A549 (cell line): ENCODE measurements around the gene SCRT2. TPM values are rescaled to one million over a fixed set of nuclear protein-coding genes. Genes with fewer than 3 reads are reported as not detected.

Experiments
- ATAC-seq, 2 experiments: fragments of 200-7000 bp in 1 of 2; fragments of >200 bp in 1 of 2; cut with Nextera tagmentation in 1 of 2; cut with Tn5 transposase in 1 of 2; 3 replicates each; pipeline versions ENCODE4 v1.8.0 to v1.9.1; 2018 to 2020; ENCODE audit warnings: mild to moderate bottlenecking in 1 of 2, moderate library complexity in 1 of 2
- CTCF ChIA-PET: fragments of 300-600 bp; sonication (Branson Sonifier 250); formaldehyde crosslinking; extraction: SDS; loops from one replicate; lab custom pipeline; 2021; ENCODE audit warnings: antibody characterized with exemption, inconsistent platforms; lab: Yijun Ruan, JAX
- POLR2A ChIA-PET: fragments of 350-600 bp; formaldehyde crosslinking; extraction: SDS; loops from one replicate; lab custom pipeline; 2021; ENCODE audit warnings: antibody characterized with exemption, inconsistent platforms; lab: Yijun Ruan, JAX
- DNase-seq, 2 experiments: peaks; one replicate each; pipeline versions ENCODE4 v3.0.0 to v3.0.0-alpha.2; 2011 to 2016; ENCODE audit warnings: low read depth in 1 of 2, low spot score in 1 of 2
- FAIRE-seq: peaks from 2 replicates; lab custom pipeline; 2011; peaks lifted over from hg19 to GRCh38; lab: Jason Lieb, UNC
- H3K27ac ChIP-seq, 2 experiments: fragments of >200 bp; sonication (Bioruptor Twin); formaldehyde crosslinking; 3 replicates each; pipeline ENCODE4 v1.5.1; 2016 to 2017
- H3K4me1 ChIP-seq: fragments of >200 bp; sonication (Bioruptor Twin); formaldehyde crosslinking; 3 replicates; pipeline ENCODE4 v1.6.1; 2016
- H3K4me2 ChIP-seq: fragments of >200 bp; sonication (Bioruptor Twin); formaldehyde crosslinking; 3 replicates; pipeline ENCODE4 v1.6.1; 2016
- H3K4me3 ChIP-seq: fragments of >200 bp; sonication (Bioruptor Twin); formaldehyde crosslinking; 3 replicates; pipeline ENCODE4 v1.5.1; 2016
- H3K9me3 ChIP-seq: fragments of >200 bp; sonication (Bioruptor Twin); formaldehyde crosslinking; 3 replicates; pipeline ENCODE4 v1.6.1; 2016
- CBX8 ChIP-seq: fragments of 200-600 bp; sonication (generic); IDR thresholded peaks from 2 replicates; pipeline ENCODE4 v1.6.1; 2016
- CTCF ChIP-seq: fragments of >200 bp; sonication (Bioruptor Twin); formaldehyde crosslinking; IDR thresholded peaks from 3 replicates; pipeline ENCODE4 v1.5.1; 2016
- ELK1 ChIP-seq: fragments of 150-350 bp; IDR thresholded peaks from 2 replicates; pipeline ENCODE4 v1.6.1; 2014; ENCODE audit warnings: low read depth, mild to moderate bottlenecking, low read length
- FOSB ChIP-seq: fragments of 250-450 bp; sonication (Bioruptor Pico); IDR thresholded peaks from 2 replicates; pipeline ENCODE4 v1.5.0; 2020; ENCODE audit warnings: mild to moderate bottlenecking, moderate library complexity
- FOSL2 ChIP-seq, 2 experiments: fragments of 450-650 bp in 1 of 2; fragments of >200 bp in 1 of 2; sonication (Bioruptor Twin) in 1 of 2; formaldehyde crosslinking; IDR thresholded peaks; 2 replicates each; pipeline versions ENCODE4 v1.5.0 to v1.6.1; 2016 to 2020; ENCODE audit warnings: mild to moderate bottlenecking in 1 of 2, moderate library complexity in 1 of 2
- HDAC2 ChIP-seq: fragments of 200-600 bp; sonication (generic); IDR thresholded peaks from 2 replicates; pipeline ENCODE4 v1.6.1; 2016
- HES2 ChIP-seq: fragments of >200 bp; sonication (Bioruptor Twin); formaldehyde crosslinking; IDR thresholded peaks from 2 replicates; pipeline ENCODE4 v1.6.1; 2016
- HEYL ChIP-seq: fragments of 250-450 bp; sonication (Bioruptor Pico); IDR thresholded peaks from 2 replicates; pipeline ENCODE4 v1.8.0; 2021; ENCODE audit warnings: mild to moderate bottlenecking, moderate library complexity
- JUN ChIP-seq, 2 experiments: fragments of >200 bp; sonication (Bioruptor Twin); formaldehyde crosslinking; IDR thresholded peaks; 2 replicates in 1 of 2; 3 replicates in 1 of 2; pipeline ENCODE4 v1.6.1; 2016 to 2017
- KDM1A ChIP-seq: fragments of 200-600 bp; sonication (generic); IDR thresholded peaks from 2 replicates; pipeline ENCODE4 v1.6.1; 2016; ENCODE audit warnings: low read depth, mild to moderate bottlenecking
- MAX ChIP-seq: IDR thresholded peaks from 2 replicates; pipeline ENCODE4 v1.6.1; 2012
- RARB ChIP-seq: fragments of 250-450 bp; sonication (Bioruptor Pico); IDR thresholded peaks from 2 replicates; pipeline ENCODE4 v1.8.0; 2021; ENCODE audit warnings: mild to moderate bottlenecking, moderate library complexity
- RCOR1 ChIP-seq: fragments of 150-350 bp; IDR thresholded peaks from 2 replicates; pipeline ENCODE4 v1.6.1; 2014; ENCODE audit warnings: antibody characterized with exemption, low read length, low read depth
- TFCP2L1 ChIP-seq: fragments of 250-450 bp; sonication (Bioruptor Pico); IDR thresholded peaks from 2 replicates; pipeline ENCODE4 v1.5.0; 2021; ENCODE audit warnings: mild to moderate bottlenecking
- ZNF302 ChIP-seq: fragments of 250-450 bp; sonication (Bioruptor Pico); IDR thresholded peaks from 2 replicates; pipeline ENCODE4 v1.9.0; 2021; ENCODE audit warnings: inconsistent platforms, mild to moderate bottlenecking, moderate library complexity
- WGBS: methylation state at CpG from one replicate; pipeline ENCODE4 v1.1.6; 2017; ENCODE audit errors: missing lambda C conversion rate; 5-methylcytosine and 5-hydroxymethylcytosine counted together
- polyA plus RNA-seq, 4 experiments: library from polyadenylated mRNA; depleted of rRNA in 3 of 4; stranded (reverse); fragments of >200 nt; fragmentation: RNase III in 1 of 4; extraction: RNeasy Plus Mini Kit Qiagen cat#74134 plus additional on column Dnase treatment in 1 of 4; gene quantifications; 2 replicates in 3 of 4; 3 replicates in 1 of 4; pipeline ENCODE4 v1.2.3, GENCODE V29; 2011 to 2017

Gene SCRT2
- polyA plus RNA-seq, 2 of the 4 experiments (the other 2 are of a cell fraction) = not detected

GRCh38 chr20:640674-641515 lies 34.7 kb downstream of the SCRT2 start:
- Histone ChIP-seq H3K9me3 (no peaks in the 10 kb centered on the region), H3K4me2 (peak overlapping the region; percentile 45; the same call in 2 of the 3 replicates), H3K27ac (no peak overlapping the region), H3K4me3 (no peak overlapping the region), H3K4me1 (peaks cover 8% of the 10 kb centered on the region)
- ChIA-PET POLR2A (no interaction called here), CTCF (interaction anchor here (0.7 to 2.6 kb wide), 8 partner anchors 10 to 287 kb away, joined by 3 to 23 read pairs (median 3); no protein-coding TSS in a partner anchor)
- TF ChIP-seq HES2 = no peak
- no peak for TF ChIP-seq CBX8
- no peak for TF ChIP-seq TFCP2L1 (CRISPR knock-in tag)
- TF ChIP-seq FOSL2 (IDR thresholded peaks at IDR 0.05) = no peak
- TF ChIP-seq FOSL2 (CRISPR knock-in tag; IDR thresholded peaks at IDR 0.05) = no peak
- TF ChIP-seq RCOR1 = no peak
- TF ChIP-seq KDM1A = 0 out of 2 replicates have a peak, but pooled peaks have one; percentile 59
- TF ChIP-seq ZNF302 (CRISPR knock-in tag) = no peak
- 0 out of 2 replicates have a peak, but pooled peaks have one; percentile 25 for TF ChIP-seq HDAC2
- ATAC-seq (no peak), DNase-seq (no peak), FAIRE-seq (no peak)
- WGBS = 62% methylated on average over 11 of the region's 11 CpGs

- ChIA-PET POLR2A (no interaction called here), CTCF (interaction anchor here (1.2 to 3.1 kb wide), 4 partner anchors 8 to 28 kb away, joined by 3 to 17 read pairs (median 4); no protein-coding TSS in a partner anchor)
- Histone ChIP-seq H3K9me3 (no peaks in the 10 kb centered on the region), H3K4me1 (peaks cover 4% of the 10 kb centered on the region; the same call in 1 of the 3 replicates)
- ATAC-seq = no peak
- WGBS = 93% methylated on average over 1 of the region's 1 CpG
- no peak for TF ChIP-seq TFCP2L1 (CRISPR knock-in tag)
- no peak for TF ChIP-seq JUN (IDR thresholded peaks at IDR 0.05)
- no peak for TF ChIP-seq HEYL (CRISPR knock-in tag)
- no peak for TF ChIP-seq CTCF
- TF ChIP-seq MAX = no peak
- TF ChIP-seq KDM1A = no peak
- no peak for TF ChIP-seq ELK1
- TF ChIP-seq RARB (CRISPR knock-in tag) = no peak
- TF ChIP-seq, all 56 proteins: peak for 0
- Histone ChIP-seq H3K4me3 (no peak overlapping the region), H3K27ac (no peak overlapping the region), H3K4me2 (no peak overlapping the region)
- DNase-seq (no peak), FAIRE-seq (no peak)
Measured at GRCh38 chr20:638579-638978, 37.0 kb downstream of the SCRT2 start.

GRCh38 chr20:637559-637958 lies 38.0 kb downstream of the SCRT2 start:
- Histone ChIP-seq H3K27ac (no peak overlapping the region), H3K4me1 (peaks cover 4% of the 10 kb centered on the region; the same call in 1 of the 3 replicates), H3K9me3 (no peaks in the 10 kb centered on the region)
- WGBS = 77% methylated on average over 2 of the region's 2 CpGs
- FAIRE-seq = no peak
- POLR2A ChIA-PET = no interaction called here
- no peak for TF ChIP-seq HEYL (CRISPR knock-in tag)
- no peak for TF ChIP-seq FOSB (CRISPR knock-in tag)
- TF ChIP-seq, all 56 proteins: peak for 0
- DNase-seq (no peak), ATAC-seq (no peak)
- Histone ChIP-seq H3K4me3 (no peak overlapping the region), H3K4me2 (no peak overlapping the region)
- CTCF ChIA-PET = interaction anchor here (0.8 to 3.1 kb wide), 5 partner anchors 9 to 76 kb away, joined by 3 to 17 read pairs (median 3); no protein-coding TSS in a partner anchor
